Measurements from ENCODE around the gene TEAD4.

Gene TEAD4

GRCh38 chr12:3078086-3078820, 119.1 kb downstream of the TEAD4 start:
- no peak for DNase-seq (ENCODE audit: low read depth, low spot score)

DNA sequence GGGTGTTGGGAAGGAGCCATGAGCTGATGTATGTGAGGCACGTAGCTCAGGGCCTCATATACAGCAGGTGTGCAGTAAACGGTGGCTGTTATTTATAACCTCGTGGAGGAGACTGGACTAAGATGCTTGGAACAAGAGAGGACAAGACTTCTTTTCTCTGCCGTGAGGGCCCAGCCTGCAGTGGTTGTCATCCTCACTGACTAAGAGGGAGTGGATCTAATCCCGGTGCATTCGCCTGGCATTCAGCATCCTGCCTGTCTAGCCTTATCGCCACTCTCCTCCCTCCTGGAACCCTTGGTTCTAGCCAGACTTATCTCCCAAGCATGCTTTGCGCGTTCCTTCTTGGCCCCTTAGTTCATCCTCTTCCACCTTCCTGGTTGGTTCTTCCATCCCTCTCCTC, 121.9 kb downstream of the TEAD4 start:
- DNase-seq (ENCODE audit: low read depth, low spot score) = no peak

DNA sequence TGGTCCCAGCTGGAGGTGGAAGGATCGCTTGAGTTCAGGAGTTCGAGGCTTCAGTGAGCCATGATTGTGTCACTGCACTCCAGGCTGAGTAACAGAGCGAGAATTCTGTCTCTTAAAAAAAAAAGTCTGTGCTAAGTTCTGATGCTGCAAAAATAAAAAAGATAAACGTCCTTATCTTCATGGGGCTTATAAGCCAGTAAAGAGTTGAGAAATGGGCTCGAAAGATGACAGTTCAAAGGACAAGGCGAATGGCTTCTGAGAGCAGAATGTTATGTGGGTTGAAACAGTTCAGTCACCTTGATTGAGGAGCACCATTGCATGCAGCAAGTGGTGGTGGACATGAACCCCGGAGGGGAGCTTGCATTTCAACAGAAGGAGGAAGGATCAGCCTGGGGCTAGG, 122.7 kb downstream of the TEAD4 start:
- no peak for DNase-seq (ENCODE audit: low read depth, low spot score)

DNA sequence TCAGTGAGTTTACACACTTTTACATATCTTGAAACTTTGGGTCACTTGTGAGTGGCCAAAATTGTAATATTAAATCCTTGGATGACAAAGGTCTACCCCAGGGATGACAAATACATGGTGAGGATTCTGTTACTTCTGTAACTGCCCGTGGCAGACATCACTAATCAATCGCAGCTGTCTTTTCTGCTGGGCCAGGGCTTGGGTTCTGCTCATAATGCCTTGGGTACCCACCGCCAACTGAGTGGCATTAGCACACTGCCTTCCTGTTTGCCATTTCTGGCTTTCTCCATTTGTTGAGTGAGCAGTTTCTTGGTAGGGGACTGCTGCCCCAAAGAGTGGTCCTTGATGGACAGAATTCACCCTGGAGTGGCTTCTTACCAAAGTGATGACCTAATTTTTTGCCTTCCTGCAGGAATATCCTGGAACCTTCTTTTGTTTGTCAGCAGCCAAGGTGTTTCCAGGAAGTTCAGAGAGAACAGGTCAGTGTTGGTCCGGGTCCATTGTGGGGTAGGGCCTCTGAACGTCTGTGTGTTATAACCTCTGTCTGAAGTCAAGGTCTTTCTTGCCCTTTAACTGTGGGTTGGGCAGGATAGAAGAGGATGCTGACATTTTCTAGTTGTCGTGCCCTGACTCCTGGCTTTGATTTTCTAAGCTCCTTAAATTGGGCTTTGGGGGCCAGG, 124.2 kb downstream of the TEAD4 start:
- no peak for DNase-seq (ENCODE audit: low read depth, low spot score)

GRCh38 chr12:3083921-3084347, 124.7 kb downstream of the TEAD4 start:
- DNase-seq (ENCODE audit: low read depth, low spot score) = no peak

- peak; percentile 95 for DNase-seq (ENCODE audit: low read depth, low spot score)
Measured at GRCh38 chr12:3084742-3085141, 125.5 kb downstream of the TEAD4 start.

DNA sequence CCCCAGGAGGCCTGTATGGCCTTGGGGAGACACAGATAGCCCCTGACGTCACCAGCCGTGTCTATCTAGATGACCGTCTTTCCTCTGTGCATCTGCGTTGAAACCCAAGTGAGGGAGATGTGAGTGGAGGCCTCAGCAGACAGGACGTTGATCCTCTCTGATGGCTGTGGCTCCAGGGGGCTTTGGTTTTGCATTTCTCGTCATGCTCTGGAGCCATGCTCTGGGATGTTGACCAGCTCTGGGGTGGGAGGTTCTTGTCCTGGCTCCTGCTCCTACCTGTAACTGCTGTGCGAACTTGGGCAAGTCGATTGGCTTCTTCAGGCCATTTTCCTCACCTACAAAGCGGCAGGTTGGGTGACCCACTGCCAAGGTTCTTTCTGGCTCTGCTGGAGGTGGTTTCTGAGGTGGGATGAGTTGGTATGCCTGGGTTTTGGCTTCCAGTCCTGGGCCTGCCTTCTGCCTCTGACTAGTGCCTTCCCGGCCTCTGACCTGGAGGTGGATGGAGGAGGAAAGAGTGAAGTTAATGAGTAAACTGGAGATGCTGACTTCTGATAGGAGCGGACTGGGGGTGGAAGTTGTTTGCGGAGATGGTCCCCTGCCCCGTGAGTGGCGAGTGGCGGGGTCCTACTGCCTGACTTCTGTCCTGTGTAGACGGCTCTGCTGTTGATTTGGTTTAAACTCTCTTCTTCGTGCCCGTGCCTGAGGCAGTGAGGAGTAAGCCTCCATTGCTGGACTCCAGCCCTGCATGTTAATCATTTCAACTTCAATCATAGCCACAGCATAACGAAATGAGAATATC, 126.3 kb downstream of the TEAD4 start:
- no peak for DNase-seq (ENCODE audit: low read depth, low spot score)

DNA sequence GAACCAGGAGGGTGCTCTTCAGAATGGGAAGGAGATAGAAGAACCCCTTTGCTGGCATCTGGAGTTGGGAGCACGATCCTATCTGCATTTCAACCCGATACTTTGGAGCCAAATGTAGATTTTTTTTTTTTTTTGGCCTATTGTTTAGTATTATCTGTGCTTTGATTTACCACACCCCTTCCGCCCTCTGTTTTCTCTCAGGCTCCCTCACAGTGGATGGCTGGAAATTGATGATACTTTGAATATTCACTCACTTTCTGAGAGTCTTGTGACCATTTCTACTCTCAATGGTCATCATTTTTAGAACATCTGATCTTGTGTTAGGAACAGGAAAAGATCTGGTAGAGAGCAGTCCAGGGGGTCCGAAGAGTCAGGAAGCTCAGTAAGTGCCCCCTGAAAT, 127.0 kb downstream of the TEAD4 start:
- DNase-seq (ENCODE audit: low read depth, low spot score) = no peak

DNA sequence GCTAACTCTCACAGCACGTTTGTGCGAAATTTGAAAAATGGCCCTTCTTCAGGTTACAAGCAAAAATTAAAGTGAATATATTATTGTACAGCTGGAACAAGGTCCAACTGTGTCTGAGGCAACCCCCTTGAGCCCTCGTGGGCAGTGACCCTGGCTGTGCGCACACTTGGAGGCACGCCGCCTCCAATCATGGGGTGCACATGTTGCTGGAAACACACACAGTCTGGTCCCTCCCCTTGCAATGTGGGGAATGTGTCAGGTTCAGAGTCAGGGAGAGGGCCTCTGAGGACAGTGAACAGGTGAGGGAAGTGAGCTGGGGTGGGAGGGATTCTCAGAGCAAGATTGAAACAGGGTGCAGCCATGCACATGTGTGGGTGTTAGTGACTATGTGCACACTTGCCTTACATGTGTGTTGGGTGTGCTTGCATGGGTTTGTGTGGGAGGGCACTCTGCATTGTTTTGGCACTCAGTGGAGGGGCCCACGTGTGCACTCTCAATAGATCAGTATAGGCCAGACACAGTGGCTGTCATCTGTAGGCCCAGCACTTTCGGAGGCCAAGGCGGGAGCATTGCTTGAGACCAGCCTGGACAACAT, 127.6 kb downstream of the TEAD4 start:
- DNase-seq (ENCODE audit: low read depth, low spot score) = no peak

- DNase-seq (ENCODE audit: low read depth, low spot score) = no peak
Measured at GRCh38 chr12:3087758-3088650, 128.8 kb downstream of the TEAD4 start.

- no peak for DNase-seq (ENCODE audit: low read depth, low spot score)
Measured at GRCh38 chr12:3089588-3089987, 130.4 kb downstream of the TEAD4 start.
